Lower lobe of right lung (tissue), 2 donors: ENCODE measurements around the gene TENM3. TPM values are rescaled to one million over a fixed set of nuclear protein-coding genes. Genes with fewer than 3 reads are reported as not detected.

ENCODE experiments used
- ATAC-seq, 2 donors: fragments of 200-7000 bp; cut with Tn5 transposase; one replicate each; pipeline ENCODE4 v1.9.1; 2020 to 2022; ENCODE audit warnings: mild to moderate bottlenecking in 2 of 2, moderate library complexity in 2 of 2
- DNase-seq: peaks from one replicate; pipeline ENCODE4 v3.0.0-alpha.2; 2020
- H3K27ac ChIP-seq: fragments of 200-600 bp; one replicate; pipeline ENCODE4 v1.8.0; 2022
- H3K27me3 ChIP-seq: fragments of 200-600 bp; one replicate; pipeline ENCODE4 v1.8.0; 2022; ENCODE audit warnings: low read depth
- H3K36me3 ChIP-seq: fragments of 200-600 bp; one replicate; pipeline ENCODE4 v1.8.0; 2022; ENCODE audit warnings: mild to moderate bottlenecking
- H3K4me1 ChIP-seq: fragments of 200-600 bp; one replicate; pipeline ENCODE4 v1.8.0; 2022
- H3K4me3 ChIP-seq: fragments of 200-600 bp; one replicate; pipeline ENCODE4 v1.8.0; 2022; ENCODE audit warnings: mild to moderate bottlenecking
- H3K9me3 ChIP-seq: fragments of 200-600 bp; one replicate; pipeline ENCODE4 v1.8.0; 2022
- CTCF ChIP-seq: fragments of 200-600 bp; IDR thresholded peaks from one replicate; pipeline ENCODE4 v1.8.0; 2022; ENCODE audit warnings: antibody characterized with exemption, mild to moderate bottlenecking
- intact Hi-C: fragments of 100-400 bp; cut with DNase I; formaldehyde crosslinking; loops from one replicate; pipeline ENCODE4 v1.11.0; 2022
- total RNA-seq: library from RNA; stranded (reverse); fragmentation: NEBNext Ultra II Directional; extraction: Animal tissue kit (Norgen Biotek cat#: 25700); gene quantifications from one replicate; pipeline ENCODE4 v1.2.1, GENCODE V29; 2021
- donor health status: DM: no; HTN: yes; CAD: no; lungs with severe emphysema.

Gene TENM3
- total RNA-seq, 1 donor from 2014 or later = 1.9 TPM

- ATAC-seq (no peak), DNase-seq (no peak)
- Histone ChIP-seq H3K27me3 (no peaks in the 10 kb centered on the region), H3K4me3 (no peak overlapping the region), H3K36me3 (no peaks in the 10 kb centered on the region), H3K9me3 (no peaks in the 10 kb centered on the region), H3K27ac (no peak overlapping the region), H3K4me1 (no peaks in the 10 kb centered on the region)
- TF ChIP-seq CTCF = no peak
- intact Hi-C loops = no loop called here
Measured at GRCh38 chr4:182619660-182620059, 376.5 kb downstream of the TENM3 start.

DNA sequence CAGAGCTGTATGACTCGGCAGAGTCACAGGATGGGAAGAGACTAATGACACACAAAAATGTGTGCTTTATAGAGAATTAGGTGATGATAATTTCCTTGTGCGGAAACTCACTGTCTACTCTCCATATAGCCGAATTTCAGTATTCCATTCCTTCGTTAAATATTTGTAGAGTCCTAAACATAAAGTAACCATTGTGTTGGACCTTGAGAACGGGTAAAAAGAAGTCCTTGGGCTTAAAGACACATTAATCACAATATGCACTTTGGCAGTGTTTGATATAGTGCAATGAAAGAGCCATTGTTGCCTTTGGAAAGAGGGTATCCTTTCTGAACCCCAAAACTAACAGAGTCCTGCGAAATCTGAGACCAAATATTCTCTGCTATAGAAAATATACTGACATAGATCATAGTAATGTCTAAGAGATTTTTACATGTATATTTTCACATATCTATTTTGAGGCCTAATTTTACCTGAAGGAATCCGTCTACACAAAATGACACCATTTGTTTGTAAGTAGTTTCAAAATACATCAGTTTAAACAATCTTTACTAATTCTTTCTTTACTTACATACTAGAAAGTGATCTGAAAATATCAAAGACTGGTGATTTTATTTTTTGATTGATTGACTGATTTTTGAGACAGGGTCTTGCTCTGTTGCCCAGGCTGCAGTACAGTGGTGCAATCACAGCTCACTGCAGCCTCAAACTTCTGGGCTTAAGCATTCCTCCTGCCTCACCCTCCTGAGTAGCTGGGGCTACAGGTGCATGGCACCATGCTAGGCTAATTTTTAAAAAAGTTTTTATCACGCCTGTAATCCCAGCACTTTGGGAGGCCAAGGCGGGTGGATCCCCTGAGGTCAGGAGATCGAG lies 377.1 kb downstream of the TENM3 start:
- DNase-seq (no peak), ATAC-seq (no peak)
- no peaks in the 10 kb centered on the region for H3K27me3 ChIP-seq
- TF ChIP-seq CTCF = no peak
- no peaks in the 10 kb centered on the region for H3K9me3 ChIP-seq
- intact Hi-C loops = no loop called here
- no peak overlapping the region for H3K27ac ChIP-seq
- H3K36me3 ChIP-seq = no peaks in the 10 kb centered on the region
- H3K4me1 ChIP-seq = no peaks in the 10 kb centered on the region
- no peak overlapping the region for H3K4me3 ChIP-seq

GRCh38 chr4:182624281-182624680 lies 381.1 kb downstream of the TENM3 start:
- Histone ChIP-seq H3K4me1 (no peaks in the 10 kb centered on the region), H3K36me3 (no peaks in the 10 kb centered on the region)

GRCh38 chr4:182625193-182625592 lies 382.0 kb downstream of the TENM3 start:
- Histone ChIP-seq H3K27me3 (no peaks in the 10 kb centered on the region), H3K4me3 (no peak overlapping the region), H3K36me3 (no peaks in the 10 kb centered on the region), H3K27ac (no peak overlapping the region), H3K4me1 (no peaks in the 10 kb centered on the region), H3K9me3 (no peaks in the 10 kb centered on the region)
- no peak for DNase-seq
- no peak for TF ChIP-seq CTCF
- intact Hi-C loops = no loop called here
- ATAC-seq = no peak

More at GRCh38 chr4:182624281-182624680, 381.1 kb downstream of the TENM3 start:
- Histone ChIP-seq H3K9me3 (no peaks in the 10 kb centered on the region), H3K4me3 (no peak overlapping the region), H3K27ac (no peak overlapping the region), H3K27me3 (no peaks in the 10 kb centered on the region)
- no peak for ATAC-seq
- no peak for TF ChIP-seq CTCF
- intact Hi-C loops = no loop called here
- DNase-seq = no peak

- no peak for TF ChIP-seq CTCF
- Histone ChIP-seq H3K4me1 (no peaks in the 10 kb centered on the region), H3K27ac (no peak overlapping the region), H3K27me3 (no peaks in the 10 kb centered on the region), H3K36me3 (no peaks in the 10 kb centered on the region), H3K9me3 (no peaks in the 10 kb centered on the region), H3K4me3 (no peak overlapping the region)
- ATAC-seq (no peak), DNase-seq (no peak)
- intact Hi-C loops = no loop called here
Measured at GRCh38 chr4:182627996-182628395, 384.8 kb downstream of the TENM3 start.
